K562 (cell line): ENCODE data around the gene BORA. TPM values are rescaled to one million over a fixed set of nuclear protein-coding genes. Genes with fewer than 3 reads are reported as not detected.
A peak's percentile ranks its signal among the peaks of the same experiment; 100 is the strongest.

ENCODE experiments used
- BCL6 ChIP-seq: fragments of 250-450 bp; sonication (Bioruptor Pico); IDR thresholded peaks from 2 replicates; pipeline ENCODE4 v1.4.0; 2020
- GABPB1 ChIP-seq: sonication (generic); formaldehyde crosslinking; IDR thresholded peaks from 2 replicates; pipeline ENCODE4 v1.8.0; 2022; ENCODE audit warnings: mild to moderate bottlenecking, missing genetic modification reagents
- GTF2F1 ChIP-seq: IDR thresholded peaks from 2 replicates; pipeline ENCODE4 v1.6.1; 2011; ENCODE audit warnings: low read depth, low read length, improper control_type of control experiment
- MYNN ChIP-seq, 2 experiments: sonication (generic); formaldehyde crosslinking in 1 of 2; IDR thresholded peaks; 2 replicates each; pipeline versions ENCODE4 v1.5.0 to v1.6.1; 2016 to 2020; ENCODE audit warnings: antibody characterized with exemption in 1 of 2, missing genetic modification reagents in 1 of 2
- NEUROD1 ChIP-seq: fragments of 150-350 bp; IDR thresholded peaks from 2 replicates; pipeline ENCODE4 v1.6.1; 2014; ENCODE audit warnings: borderline replicate concordance, low read length, low read depth; ENCODE audit not compliant: partially characterized antibody
- RBBP5 ChIP-seq: fragments of 200-600 bp; sonication (generic); IDR thresholded peaks from 2 replicates; pipeline ENCODE4 v1.6.1; 2012; ENCODE audit warnings: borderline replicate concordance, mild to moderate bottlenecking, low read length, control low read depth, inconsistent platforms; ENCODE audit not compliant: insufficient read depth, poor library complexity, severe bottlenecking
- SRSF1 ChIP-seq: fragments of 200-400 bp; formaldehyde crosslinking; IDR thresholded peaks from 2 replicates; pipeline ENCODE4 v1.6.1; 2017; ENCODE audit warnings: mild to moderate bottlenecking, low read depth, low read length, moderate library complexity
- ZKSCAN3 ChIP-seq: fragments of 250-450 bp; sonication (Bioruptor Pico); IDR thresholded peaks from 2 replicates; pipeline ENCODE4 v1.4.0; 2020
- ZNF444 ChIP-seq: fragments of 250-450 bp; sonication (Bioruptor Pico); IDR thresholded peaks from 2 replicates; pipeline ENCODE4 v1.4.0; 2020; ENCODE audit warnings: mild to moderate bottlenecking, moderate library complexity
- polyA plus RNA-seq, 8 experiments: library from polyadenylated mRNA; depleted of rRNA in 4 of 8; stranded (reverse) in 5 of 8; unstranded in 3 of 8; fragments of >200 nt; fragmentation: Nextera tagmentation in 2 of 8; fragmentation: Illumina TruSeq in 1 of 8; extraction: Ambion mirVana in 2 of 8; extraction: Trizol in 1 of 8; gene quantifications; 2 replicates each; pipeline versions ENCODE4 v1.2.1 to v1.2.3, GENCODE V29; 2011 to 2014; ENCODE audit warnings: inconsistent platforms in 1 of 8, missing spikeins in 1 of 8
- total RNA-seq, 7 experiments: library from RNA; depleted of rRNA in 6 of 7; stranded (reverse); fragments of >200 nt in 6 of 7; fragmentation: Illumina TruSeq in 2 of 7; extraction: Trizol in 2 of 7; gene quantifications; 2 replicates each; pipeline versions ENCODE4 v1.2.1 to v1.2.3, GENCODE V29; 2011 to 2021; ENCODE audit warnings: low replicate concordance in 1 of 7
- TF ChIP-seq, protein P1 (sequence below), 2 experiments: IDR thresholded peaks in 1 of 2; conservative IDR thresholded peaks in 1 of 2; 2 replicates each; pipeline ENCODE4 v1.6.1; 2016; ENCODE audit warnings: low read depth in 2 of 2, mild to moderate bottlenecking in 1 of 2, missing compliant biosample characterization in 1 of 2, missing genetic modification characterization in 1 of 2, moderate library complexity in 1 of 2
- TF ChIP-seq, protein P2 (sequence below): sonication (generic); formaldehyde crosslinking; IDR thresholded peaks from 2 replicates; pipeline ENCODE4 v1.5.0; 2020; ENCODE audit warnings: missing genetic modification reagents
- TF ChIP-seq, protein P3 (sequence below): fragments of 450-650 bp; IDR thresholded peaks from 2 replicates; pipeline ENCODE4 v1.6.1; 2016; ENCODE audit warnings: borderline replicate concordance
- TF ChIP-seq, protein P4 (sequence below): fragments of 250-450 bp; sonication (Bioruptor Pico); IDR thresholded peaks from 2 replicates; pipeline ENCODE4 v1.5.0; 2021
- TF ChIP-seq, protein P5 (sequence below): sonication (generic); formaldehyde crosslinking; IDR thresholded peaks from 2 replicates; pipeline ENCODE4 v1.8.0; 2022; ENCODE audit warnings: mild to moderate bottlenecking, missing genetic modification reagents

The BORA gene
- total and polyA plus RNA-seq, 9 of the 15 experiments (the other 6 are each of a cell fraction or from before 2014, with no cell fraction given): 12.4 to 21.5 (median 18.2) TPM

DNA sequence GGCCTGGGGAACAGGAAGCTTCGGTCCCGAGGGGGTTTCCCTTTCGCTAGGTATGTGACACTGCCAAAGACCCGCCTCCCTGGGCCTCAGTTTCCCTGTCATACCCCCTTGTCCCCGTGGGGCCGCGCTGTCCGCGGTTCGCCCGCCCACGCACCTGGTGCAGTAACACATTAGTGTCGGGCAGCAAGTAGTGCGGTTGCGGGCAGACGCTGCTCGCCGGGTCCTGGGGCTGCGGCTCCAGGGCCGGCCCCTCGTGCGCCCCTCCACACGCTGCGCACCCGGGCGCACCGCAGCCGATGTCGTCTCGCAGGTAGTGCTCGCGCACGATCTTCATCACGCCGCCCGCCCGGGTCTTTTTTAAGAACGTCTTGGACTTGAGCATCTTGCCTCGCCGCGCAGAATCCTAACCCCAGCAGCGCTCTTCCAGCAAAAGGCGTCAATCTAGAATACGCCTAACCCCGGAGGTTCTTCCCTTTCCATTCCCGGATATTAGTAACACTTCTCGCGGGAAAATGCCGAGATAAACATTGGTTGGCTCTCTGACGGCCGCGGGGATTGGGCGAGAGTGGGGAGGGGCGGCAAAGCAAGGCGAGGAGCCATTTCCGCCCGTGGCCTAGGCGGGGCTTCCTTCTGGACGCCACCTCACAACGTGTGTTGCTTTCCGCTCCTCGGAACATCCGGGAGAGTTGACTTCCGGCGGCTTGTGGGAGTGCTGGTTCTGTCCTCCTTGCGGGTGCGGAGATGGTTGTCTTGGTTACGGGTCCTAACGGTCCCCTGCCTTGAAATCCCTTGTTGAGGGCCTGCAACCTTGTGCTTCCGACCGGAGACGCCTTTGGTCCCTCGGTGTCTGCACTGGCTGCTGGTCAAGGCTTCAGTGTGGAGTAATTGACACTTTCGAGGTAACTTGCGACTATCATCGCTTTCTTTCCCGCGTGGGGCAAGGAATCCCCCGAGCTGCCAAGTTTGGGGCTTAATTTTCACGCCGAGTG lies 54.0 kb downstream of the BORA start, which contains the start of the genes DIS3 and PIBF1 (continued):
- TF ChIP-seq, protein P1, sequence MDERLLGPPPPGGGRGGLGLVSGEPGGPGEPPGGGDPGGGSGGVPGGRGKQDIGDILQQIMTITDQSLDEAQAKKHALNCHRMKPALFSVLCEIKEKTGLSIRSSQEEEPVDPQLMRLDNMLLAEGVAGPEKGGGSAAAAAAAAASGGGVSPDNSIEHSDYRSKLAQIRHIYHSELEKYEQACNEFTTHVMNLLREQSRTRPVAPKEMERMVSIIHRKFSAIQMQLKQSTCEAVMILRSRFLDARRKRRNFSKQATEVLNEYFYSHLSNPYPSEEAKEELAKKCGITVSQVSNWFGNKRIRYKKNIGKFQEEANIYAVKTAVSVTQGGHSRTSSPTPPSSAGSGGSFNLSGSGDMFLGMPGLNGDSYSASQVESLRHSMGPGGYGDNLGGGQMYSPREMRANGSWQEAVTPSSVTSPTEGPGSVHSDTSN (CRISPR knock-in tag; IDR thresholded peaks at IDR 0.05; ENCODE audit: low read depth): no peak
- TF ChIP-seq, protein P1 (tag; conservative IDR thresholded peaks at IDR 0.05; ENCODE audit: low read depth): no peak
- TF ChIP-seq ZNF444 (CRISPR knock-in tag) (no peak), NEUROD1 (no peak), RBBP5 (peak; percentile 73), GABPB1 (CRISPR knock-in tag) (peak; percentile 95), BCL6 (CRISPR knock-in tag) (no peak), SRSF1 (no peak), GTF2F1 (no peak), ZKSCAN3 (no peak), MYNN (IDR thresholded peaks at IDR 0.05) (no peak), MYNN (CRISPR knock-in tag; IDR thresholded peaks at IDR 0.05) (no peak)
- TF ChIP-seq, protein P2, sequence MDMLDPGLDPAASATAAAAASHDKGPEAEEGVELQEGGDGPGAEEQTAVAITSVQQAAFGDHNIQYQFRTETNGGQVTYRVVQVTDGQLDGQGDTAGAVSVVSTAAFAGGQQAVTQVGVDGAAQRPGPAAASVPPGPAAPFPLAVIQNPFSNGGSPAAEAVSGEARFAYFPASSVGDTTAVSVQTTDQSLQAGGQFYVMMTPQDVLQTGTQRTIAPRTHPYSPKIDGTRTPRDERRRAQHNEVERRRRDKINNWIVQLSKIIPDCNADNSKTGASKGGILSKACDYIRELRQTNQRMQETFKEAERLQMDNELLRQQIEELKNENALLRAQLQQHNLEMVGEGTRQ: no peak
- TF ChIP-seq, protein P3, sequence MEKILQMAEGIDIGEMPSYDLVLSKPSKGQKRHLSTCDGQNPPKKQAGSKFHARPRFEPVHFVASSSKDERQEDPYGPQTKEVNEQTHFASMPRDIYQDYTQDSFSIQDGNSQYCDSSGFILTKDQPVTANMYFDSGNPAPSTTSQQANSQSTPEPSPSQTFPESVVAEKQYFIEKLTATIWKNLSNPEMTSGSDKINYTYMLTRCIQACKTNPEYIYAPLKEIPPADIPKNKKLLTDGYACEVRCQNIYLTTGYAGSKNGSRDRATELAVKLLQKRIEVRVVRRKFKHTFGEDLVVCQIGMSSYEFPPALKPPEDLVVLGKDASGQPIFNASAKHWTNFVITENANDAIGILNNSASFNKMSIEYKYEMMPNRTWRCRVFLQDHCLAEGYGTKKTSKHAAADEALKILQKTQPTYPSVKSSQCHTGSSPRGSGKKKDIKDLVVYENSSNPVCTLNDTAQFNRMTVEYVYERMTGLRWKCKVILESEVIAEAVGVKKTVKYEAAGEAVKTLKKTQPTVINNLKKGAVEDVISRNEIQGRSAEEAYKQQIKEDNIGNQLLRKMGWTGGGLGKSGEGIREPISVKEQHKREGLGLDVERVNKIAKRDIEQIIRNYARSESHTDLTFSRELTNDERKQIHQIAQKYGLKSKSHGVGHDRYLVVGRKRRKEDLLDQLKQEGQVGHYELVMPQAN: peak; percentile 66; the same call in 1 of the 2 replicates
- TF ChIP-seq, protein P4, sequence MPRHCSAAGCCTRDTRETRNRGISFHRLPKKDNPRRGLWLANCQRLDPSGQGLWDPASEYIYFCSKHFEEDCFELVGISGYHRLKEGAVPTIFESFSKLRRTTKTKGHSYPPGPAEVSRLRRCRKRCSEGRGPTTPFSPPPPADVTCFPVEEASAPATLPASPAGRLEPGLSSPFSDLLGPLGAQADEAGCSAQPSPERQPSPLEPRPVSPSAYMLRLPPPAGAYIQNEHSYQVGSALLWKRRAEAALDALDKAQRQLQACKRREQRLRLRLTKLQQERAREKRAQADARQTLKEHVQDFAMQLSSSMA (CRISPR knock-in tag): no peak
- TF ChIP-seq, protein P5, sequence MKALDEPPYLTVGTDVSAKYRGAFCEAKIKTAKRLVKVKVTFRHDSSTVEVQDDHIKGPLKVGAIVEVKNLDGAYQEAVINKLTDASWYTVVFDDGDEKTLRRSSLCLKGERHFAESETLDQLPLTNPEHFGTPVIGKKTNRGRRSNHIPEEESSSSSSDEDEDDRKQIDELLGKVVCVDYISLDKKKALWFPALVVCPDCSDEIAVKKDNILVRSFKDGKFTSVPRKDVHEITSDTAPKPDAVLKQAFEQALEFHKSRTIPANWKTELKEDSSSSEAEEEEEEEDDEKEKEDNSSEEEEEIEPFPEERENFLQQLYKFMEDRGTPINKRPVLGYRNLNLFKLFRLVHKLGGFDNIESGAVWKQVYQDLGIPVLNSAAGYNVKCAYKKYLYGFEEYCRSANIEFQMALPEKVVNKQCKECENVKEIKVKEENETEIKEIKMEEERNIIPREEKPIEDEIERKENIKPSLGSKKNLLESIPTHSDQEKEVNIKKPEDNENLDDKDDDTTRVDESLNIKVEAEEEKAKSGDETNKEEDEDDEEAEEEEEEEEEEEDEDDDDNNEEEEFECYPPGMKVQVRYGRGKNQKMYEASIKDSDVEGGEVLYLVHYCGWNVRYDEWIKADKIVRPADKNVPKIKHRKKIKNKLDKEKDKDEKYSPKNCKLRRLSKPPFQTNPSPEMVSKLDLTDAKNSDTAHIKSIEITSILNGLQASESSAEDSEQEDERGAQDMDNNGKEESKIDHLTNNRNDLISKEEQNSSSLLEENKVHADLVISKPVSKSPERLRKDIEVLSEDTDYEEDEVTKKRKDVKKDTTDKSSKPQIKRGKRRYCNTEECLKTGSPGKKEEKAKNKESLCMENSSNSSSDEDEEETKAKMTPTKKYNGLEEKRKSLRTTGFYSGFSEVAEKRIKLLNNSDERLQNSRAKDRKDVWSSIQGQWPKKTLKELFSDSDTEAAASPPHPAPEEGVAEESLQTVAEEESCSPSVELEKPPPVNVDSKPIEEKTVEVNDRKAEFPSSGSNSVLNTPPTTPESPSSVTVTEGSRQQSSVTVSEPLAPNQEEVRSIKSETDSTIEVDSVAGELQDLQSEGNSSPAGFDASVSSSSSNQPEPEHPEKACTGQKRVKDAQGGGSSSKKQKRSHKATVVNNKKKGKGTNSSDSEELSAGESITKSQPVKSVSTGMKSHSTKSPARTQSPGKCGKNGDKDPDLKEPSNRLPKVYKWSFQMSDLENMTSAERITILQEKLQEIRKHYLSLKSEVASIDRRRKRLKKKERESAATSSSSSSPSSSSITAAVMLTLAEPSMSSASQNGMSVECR: no peak
